GM23248 (cell line): Measurements from ENCODE around the gene IGFBP6. TPM values are rescaled to one million over a fixed set of nuclear protein-coding genes. Genes with fewer than 3 reads are reported as not detected.

Experiments
- DNase-seq: peaks from one replicate; pipeline ENCODE4 v3.0.0-alpha.2; 2015
- H2AFZ ChIP-seq: fragments of 200-600 bp; sonication (generic); 2 replicates; pipeline ENCODE4 v1.6.1; 2016; ENCODE audit warnings: antibody characterized with exemption
- H3F3A ChIP-seq: fragments of 200-600 bp; sonication (generic); 2 replicates; pipeline ENCODE4 v1.6.1; 2016; ENCODE audit warnings: mild to moderate bottlenecking, antibody characterized with exemption, mixed run types; ENCODE audit not compliant: insufficient read depth
- H3K27ac ChIP-seq: fragments of 200-600 bp; sonication (generic); 2 replicates; pipeline ENCODE4 v1.5.1; 2016; ENCODE audit warnings: mild to moderate bottlenecking
- H3K27me3 ChIP-seq: fragments of 200-600 bp; sonication (generic); replicated peaks from 2 replicates; pipeline ENCODE4 v1.6.1; 2016; ENCODE audit warnings: mild to moderate bottlenecking; ENCODE audit not compliant: insufficient read depth
- H3K36me3 ChIP-seq: fragments of 200-600 bp; sonication (generic); 2 replicates; pipeline ENCODE4 v1.6.1; 2016; ENCODE audit warnings: low read depth, mild to moderate bottlenecking
- H3K4me1 ChIP-seq: fragments of 200-600 bp; sonication (generic); 2 replicates; pipeline ENCODE4 v1.6.1; 2016; ENCODE audit warnings: mild to moderate bottlenecking; ENCODE audit not compliant: insufficient read depth
- H3K4me2 ChIP-seq: fragments of 200-600 bp; sonication (generic); one replicate; pipeline ENCODE4 v1.6.1; 2016; ENCODE audit warnings: mild to moderate bottlenecking; ENCODE audit not compliant: unreplicated experiment
- H3K4me3 ChIP-seq: fragments of 200-600 bp; sonication (generic); 2 replicates; pipeline ENCODE4 v1.5.1; 2016; ENCODE audit warnings: mild to moderate bottlenecking
- H3K79me2 ChIP-seq: fragments of 200-600 bp; sonication (generic); 2 replicates; pipeline ENCODE4 v1.6.1; 2016; ENCODE audit warnings: mild to moderate bottlenecking; ENCODE audit not compliant: insufficient read depth
- H3K9ac ChIP-seq: fragments of 200-600 bp; sonication (generic); 2 replicates; pipeline ENCODE4 v1.6.1; 2016; ENCODE audit warnings: mild to moderate bottlenecking
- H3K9me2 ChIP-seq: fragments of 200-600 bp; sonication (generic); 2 replicates; pipeline ENCODE4 v1.6.1; 2016; ENCODE audit warnings: mixed run types, mild to moderate bottlenecking, moderate library complexity; ENCODE audit not compliant: insufficient read depth
- H3K9me3 ChIP-seq: fragments of 200-600 bp; sonication (generic); one replicate; pipeline ENCODE4 v1.6.1; 2017; ENCODE audit warnings: low read depth
- H4K20me1 ChIP-seq: fragments of 200-600 bp; sonication (generic); 2 replicates; pipeline ENCODE4 v1.6.0; 2016; ENCODE audit not compliant: insufficient read depth
- EZH2 ChIP-seq: fragments of 200-600 bp; sonication (generic); IDR thresholded peaks from 2 replicates; pipeline ENCODE4 v1.6.1; 2018; ENCODE audit warnings: antibody characterized with exemption, mild to moderate bottlenecking; ENCODE audit not compliant: insufficient read depth, poor library complexity, severe bottlenecking
- EZH2phosphoT487 ChIP-seq: fragments of 200-600 bp; sonication (generic); IDR thresholded peaks from 2 replicates; pipeline ENCODE4 v1.6.1; 2018; ENCODE audit warnings: antibody characterized with exemption, moderate library complexity, mild to moderate bottlenecking, low read depth; ENCODE audit not compliant: insufficient read depth
- WGBS, 2 experiments: methylation state at CpG; one replicate each; pipeline ENCODE4 v1.1.6; 2015 to 2017; ENCODE audit warnings: low lambda C conversion rate in 2 of 2, low coverage in 1 of 2; ENCODE audit errors: missing lambda C conversion rate in 2 of 2; 5-methylcytosine and 5-hydroxymethylcytosine counted together
- in situ Hi-C: fragments of 300-500 bp; cut with MboI; formaldehyde crosslinking; loops from 2 replicates; pipeline ENCODE4 v1.15.0; 2020
- polyA plus RNA-seq: library from polyadenylated mRNA; unstranded; fragments of >200 nt; fragmentation: Nextera tagmentation; extraction: Ambion mirVana; gene quantifications from 2 replicates; pipeline ENCODE4 v1.2.1, GENCODE V29; 2016
- total RNA-seq: library from RNA; depleted of rRNA; stranded (reverse); fragments of >200 nt; shearing (Covaris generic); gene quantifications from 2 replicates; pipeline ENCODE4 v1.2.3, GENCODE V29; 2014

Gene IGFBP6
- total and polyA plus RNA-seq, 2 experiments from 2014 or later, result 1,614 to 1,827 TPM

- TF ChIP-seq EZH2phosphoT487, result no peak
- no peak for TF ChIP-seq EZH2
Observed at GRCh38 chr12:53049571-53050318, 47.7 kb upstream of the IGFBP6 start, which contains the start of gene TNS2. TNS2 (plus strand) TSS chr12:53050065; CDS start chr12:53050186, 121 bp downstream.

GRCh38 chr12:53050426-53051057 lies 46.9 kb upstream of the IGFBP6 start:
- H3K9ac ChIP-seq, result peak overlapping the region; percentile 95
- H4K20me1 ChIP-seq, result no peaks in the 10 kb centered on the region
- H3F3A ChIP-seq, result peaks cover 32% of the 10 kb centered on the region
- H3K27me3 ChIP-seq, result no peaks in the 10 kb centered on the region
- no peaks in the 10 kb centered on the region for H3K9me2 ChIP-seq
- in situ Hi-C loops, result no loop called here
- peaks cover 68% of the 10 kb centered on the region for H3K4me1 ChIP-seq
- H3K4me3 ChIP-seq, result peak overlapping the region; percentile 87
- WGBS, 2 experiments, result 48 to 50% methylated on average over 2 of the region's 2 CpGs
- peak overlapping the region; percentile 98 for H3K27ac ChIP-seq
- peaks cover 32% of the 10 kb centered on the region for H3K79me2 ChIP-seq
- no peaks in the 10 kb centered on the region for H3K9me3 ChIP-seq
- no peak overlapping the region for H2AFZ ChIP-seq
- no peaks in the 10 kb centered on the region for H3K36me3 ChIP-seq
- H3K4me2 ChIP-seq, result peak overlapping the region; percentile 99
- TF ChIP-seq EZH2phosphoT487 (no peak), EZH2 (no peak)
- DNase-seq, result no peak

More at GRCh38 chr12:53049571-53050318, 47.7 kb upstream of the IGFBP6 start, which contains the start of gene TNS2:
- H2AFZ ChIP-seq, result peak within 1 kb of the TSS; percentile 52
- peak; percentile 61 for DNase-seq
- H4K20me1 ChIP-seq, result no peaks in the 10 kb centered on the region
- peaks cover 35% of the 10 kb centered on the region for H3F3A ChIP-seq
- H3K27ac ChIP-seq, result peak within 1 kb of the TSS; percentile 98
- WGBS, 2 experiments, result 1 to 2% methylated on average over 18 to 20 of the region's 20 CpGs
- H3K9me3 ChIP-seq, result no peaks in the 10 kb centered on the region
- in situ Hi-C loops, result no loop called here
- peaks cover 68% of the 10 kb centered on the region for H3K4me1 ChIP-seq
- H3K4me2 ChIP-seq, result peak within 1 kb of the TSS; percentile 99
- peak within 1 kb of the TSS; percentile 87 for H3K4me3 ChIP-seq
- peak within 1 kb of the TSS; percentile 95 for H3K9ac ChIP-seq
- no peaks in the 10 kb centered on the region for H3K36me3 ChIP-seq
- no peaks in the 10 kb centered on the region for H3K9me2 ChIP-seq
- H3K79me2 ChIP-seq, result peaks cover 35% of the 10 kb centered on the region
- no peaks in the 10 kb centered on the region for H3K27me3 ChIP-seq

GRCh38 chr12:53051058-53051880 lies 46.2 kb upstream of the IGFBP6 start:
- Histone ChIP-seq H3K79me2 (peaks cover 27% of the 10 kb centered on the region), H3K4me1 (peaks cover 67% of the 10 kb centered on the region), H3F3A (peaks cover 27% of the 10 kb centered on the region), H3K4me2 (peak overlapping the region; percentile 99), H3K9me2 (no peaks in the 10 kb centered on the region), H4K20me1 (no peaks in the 10 kb centered on the region), H3K9ac (peak overlapping the region; percentile 95), H3K27ac (peak overlapping the region; percentile 98), H3K36me3 (no peaks in the 10 kb centered on the region), H2AFZ (no peak overlapping the region), H3K4me3 (peak overlapping the region; percentile 87), H3K9me3 (no peaks in the 10 kb centered on the region), H3K27me3 (no peaks in the 10 kb centered on the region)
- WGBS, 2 experiments, result 3 to 5% methylated on average over 11 of the region's 11 CpGs
- DNase-seq, result peak; percentile 91
- in situ Hi-C loops, result no loop called here
- TF ChIP-seq EZH2phosphoT487 (no peak), EZH2 (no peak)

- Histone ChIP-seq H4K20me1 (no peaks in the 10 kb centered on the region), H3K36me3 (no peaks in the 10 kb centered on the region), H3K27me3 (no peaks in the 10 kb centered on the region), H2AFZ (no peak overlapping the region), H3K79me2 (peaks cover 27% of the 10 kb centered on the region), H3K4me2 (peak overlapping the region; percentile 99), H3K4me1 (peaks cover 73% of the 10 kb centered on the region), H3F3A (peaks cover 33% of the 10 kb centered on the region), H3K4me3 (peak overlapping the region; percentile 87), H3K9me2 (no peaks in the 10 kb centered on the region), H3K9ac (peak overlapping the region; percentile 95), H3K9me3 (no peaks in the 10 kb centered on the region), H3K27ac (peak overlapping the region; percentile 98)
- no peak for DNase-seq
- WGBS, 2 experiments, result 61% methylated on average over 7 of the region's 7 CpGs
- in situ Hi-C loops, result no loop called here
- TF ChIP-seq EZH2phosphoT487 (no peak), EZH2 (no peak)
Observed at GRCh38 chr12:53051881-53052412, 45.5 kb upstream of the IGFBP6 start.
